Breast epithelium (tissue), 3 donors: ENCODE results near the gene DES.

ENCODE experiments used
- POLR2A ChIP-seq: fragments of 450-650 bp; IDR thresholded peaks from one replicate; pipeline ENCODE4 v1.6.1; 2016; ENCODE audit warnings: antibody characterized with exemption, mild to moderate bottlenecking, moderate library complexity
- TF ChIP-seq, protein P1 (sequence below), 3 donors: fragments of 450-650 bp; IDR thresholded peaks; one replicate each; pipeline ENCODE4 v1.5.1; 2016 to 2017; ENCODE audit warnings: antibody characterized with exemption in 3 of 3, mild to moderate bottlenecking in 3 of 3, moderate library complexity in 3 of 3

DNA sequence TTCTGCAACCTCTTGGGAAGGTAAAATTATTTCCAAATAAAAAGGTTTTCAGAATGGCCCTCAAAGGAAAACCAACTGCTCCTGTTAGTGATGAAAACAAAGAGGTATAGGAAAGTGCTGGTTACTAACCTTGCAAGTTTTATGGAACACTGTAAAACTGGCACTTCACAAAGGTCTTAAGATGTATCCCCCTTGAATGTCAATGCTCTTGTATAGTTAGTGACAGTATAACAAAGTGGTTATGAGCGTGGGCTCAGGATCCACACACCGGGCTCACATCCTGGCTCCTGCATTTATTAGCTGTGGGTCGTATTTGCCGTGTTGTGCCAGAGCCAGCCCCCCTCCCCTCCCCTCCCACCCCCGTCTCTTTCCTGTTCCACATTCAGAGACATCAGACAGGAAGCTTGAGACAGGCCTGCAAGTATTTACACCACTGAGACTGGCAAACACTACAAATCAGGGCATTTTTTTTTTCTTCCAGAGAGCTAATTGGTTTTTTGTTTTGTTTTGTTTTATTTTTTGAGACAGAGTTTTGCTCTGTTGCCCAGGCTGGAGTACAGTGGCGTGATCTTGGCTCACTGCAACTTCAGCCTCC lies 21.2 kb upstream of the DES start:
- TF ChIP-seq, protein P1, sequence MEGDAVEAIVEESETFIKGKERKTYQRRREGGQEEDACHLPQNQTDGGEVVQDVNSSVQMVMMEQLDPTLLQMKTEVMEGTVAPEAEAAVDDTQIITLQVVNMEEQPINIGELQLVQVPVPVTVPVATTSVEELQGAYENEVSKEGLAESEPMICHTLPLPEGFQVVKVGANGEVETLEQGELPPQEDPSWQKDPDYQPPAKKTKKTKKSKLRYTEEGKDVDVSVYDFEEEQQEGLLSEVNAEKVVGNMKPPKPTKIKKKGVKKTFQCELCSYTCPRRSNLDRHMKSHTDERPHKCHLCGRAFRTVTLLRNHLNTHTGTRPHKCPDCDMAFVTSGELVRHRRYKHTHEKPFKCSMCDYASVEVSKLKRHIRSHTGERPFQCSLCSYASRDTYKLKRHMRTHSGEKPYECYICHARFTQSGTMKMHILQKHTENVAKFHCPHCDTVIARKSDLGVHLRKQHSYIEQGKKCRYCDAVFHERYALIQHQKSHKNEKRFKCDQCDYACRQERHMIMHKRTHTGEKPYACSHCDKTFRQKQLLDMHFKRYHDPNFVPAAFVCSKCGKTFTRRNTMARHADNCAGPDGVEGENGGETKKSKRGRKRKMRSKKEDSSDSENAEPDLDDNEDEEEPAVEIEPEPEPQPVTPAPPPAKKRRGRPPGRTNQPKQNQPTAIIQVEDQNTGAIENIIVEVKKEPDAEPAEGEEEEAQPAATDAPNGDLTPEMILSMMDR (IDR thresholded peaks at IDR 0.05): no peak
- no peak for TF ChIP-seq POLR2A
